Osteocyte (in vitro differentiated cells): Measurements from ENCODE around the gene ZGRF1. TPM values are rescaled to one million over a fixed set of nuclear protein-coding genes. Genes with fewer than 3 reads are reported as not detected.

ENCODE experiments used
- DNase-seq: peaks from one replicate; pipeline ENCODE4 v3.0.0; 2021; ENCODE audit warnings: mixed read lengths; ENCODE audit not compliant: unreplicated experiment; ENCODE audit errors: extremely low spot score
- H3K27ac Mint-ChIP-seq: one replicate; pipeline ENCODE4 v1.8.0; 2021; ENCODE audit warnings: mild to moderate bottlenecking, mixed read lengths; ENCODE audit not compliant: unreplicated experiment
- H3K27me3 Mint-ChIP-seq: one replicate; pipeline ENCODE4 v1.8.0; 2021; ENCODE audit warnings: mixed read lengths; ENCODE audit not compliant: unreplicated experiment
- H3K36me3 Mint-ChIP-seq: one replicate; pipeline ENCODE4 v1.8.0; 2021; ENCODE audit warnings: mixed read lengths; ENCODE audit not compliant: unreplicated experiment
- H3K4me1 Mint-ChIP-seq: one replicate; pipeline ENCODE4 v1.8.0; 2021; ENCODE audit warnings: mixed read lengths; ENCODE audit not compliant: unreplicated experiment
- H3K4me3 Mint-ChIP-seq: one replicate; pipeline ENCODE4 v1.8.0; 2021; ENCODE audit warnings: mild to moderate bottlenecking, moderate library complexity, mixed read lengths; ENCODE audit not compliant: unreplicated experiment
- H3K9me3 Mint-ChIP-seq: one replicate; pipeline ENCODE4 v1.8.0; 2021; ENCODE audit warnings: mixed read lengths; ENCODE audit not compliant: unreplicated experiment
- CTCF ChIP-seq: fragments of 200-600 bp; sonication (generic); IDR thresholded peaks from 2 replicates; pipeline ENCODE4 v1.5.0; 2021; ENCODE audit warnings: antibody characterized with exemption, mild to moderate bottlenecking, moderate library complexity
- total RNA-seq: library from RNA; stranded (reverse); gene quantifications from 2 replicates; pipeline ENCODE4 v1.2.1, GENCODE V29; 2021

The ZGRF1 gene
- total RNA-seq, 1 donor from 2014 or later, result 5.6 TPM

DNA sequence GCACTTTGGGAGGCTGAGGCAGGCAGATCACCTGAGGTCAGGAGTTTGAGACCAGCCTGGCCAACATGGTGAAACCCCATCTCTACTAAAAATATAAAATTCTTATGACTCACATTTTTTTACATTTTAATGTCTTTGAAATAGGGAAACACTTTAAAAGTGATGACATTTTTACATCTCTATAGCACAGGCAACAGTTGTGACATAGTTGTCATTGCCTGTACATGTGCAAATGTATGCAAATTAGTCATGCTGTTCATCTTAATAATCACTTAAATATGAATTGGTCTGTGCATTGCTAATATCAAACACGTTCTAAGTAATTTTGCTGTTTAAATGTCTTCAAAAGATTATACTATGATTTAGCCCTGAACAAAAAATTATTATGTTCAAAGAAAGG is 41.7 kb downstream of the ZGRF1 start:
- Mint-ChIP-seq H3K27me3 (no peaks in the 10 kb centered on the region), H3K4me1 (no peaks in the 10 kb centered on the region), H3K9me3 (peaks cover 4% of the 10 kb centered on the region), H3K27ac (no peak overlapping the region), H3K4me3 (no peak overlapping the region), H3K36me3 (no peaks in the 10 kb centered on the region)
- TF ChIP-seq CTCF, result no peak
- no peak for DNase-seq

GRCh38 chr4:112593438-112594133 is 43.1 kb downstream of the ZGRF1 start:
- Mint-ChIP-seq H3K4me3 (no peak overlapping the region), H3K36me3 (peaks cover 3% of the 10 kb centered on the region), H3K27ac (no peak overlapping the region), H3K4me1 (peaks cover 4% of the 10 kb centered on the region), H3K27me3 (no peaks in the 10 kb centered on the region), H3K9me3 (peaks cover 4% of the 10 kb centered on the region)
- no peak for DNase-seq
- no peak for TF ChIP-seq CTCF

DNA sequence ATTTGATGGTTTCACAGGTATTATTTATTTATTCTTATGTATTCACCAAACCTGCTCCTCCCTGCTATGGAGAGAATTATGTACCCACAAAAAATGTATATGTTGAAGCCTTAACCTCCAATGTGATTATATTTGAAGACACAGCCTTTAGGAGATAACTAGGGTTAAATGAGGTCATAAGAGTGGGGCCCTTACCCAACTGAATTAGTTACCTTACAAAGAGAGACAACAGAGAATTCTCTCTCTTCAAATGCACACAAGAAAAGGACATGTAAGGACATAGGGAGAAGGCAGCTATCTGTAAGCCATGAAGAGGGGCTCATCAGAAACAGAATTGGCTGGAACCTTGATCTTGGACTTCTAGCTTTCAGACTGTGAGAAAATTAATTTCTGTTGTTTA is 44.0 kb downstream of the ZGRF1 start:
- Mint-ChIP-seq H3K4me3 (no peak overlapping the region), H3K36me3 (peaks cover 3% of the 10 kb centered on the region), H3K27me3 (no peaks in the 10 kb centered on the region), H3K27ac (no peak overlapping the region), H3K4me1 (peaks cover 4% of the 10 kb centered on the region), H3K9me3 (peaks cover 4% of the 10 kb centered on the region)
- no peak for DNase-seq
- TF ChIP-seq CTCF, result no peak

DNA sequence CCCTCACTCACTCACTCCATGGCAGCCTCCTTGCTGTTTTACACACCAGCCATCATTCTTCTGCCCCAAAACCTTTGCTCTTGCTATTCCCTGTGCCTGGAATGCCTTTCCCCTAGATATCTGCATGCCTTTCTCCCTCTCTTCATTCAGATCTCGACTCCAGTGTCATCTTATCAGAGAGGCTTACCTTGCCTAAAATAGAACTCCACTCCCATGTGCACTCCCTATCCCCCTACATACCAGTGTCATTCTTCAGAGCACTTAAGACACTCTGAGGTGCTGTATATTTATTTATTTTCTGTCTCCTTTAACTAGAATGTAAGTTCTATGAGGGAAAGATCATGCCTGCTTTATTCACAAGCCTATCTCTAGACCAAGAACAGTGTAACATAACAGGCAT is 45.1 kb downstream of the ZGRF1 start:
- Mint-ChIP-seq H3K4me3 (no peak overlapping the region), H3K27me3 (no peaks in the 10 kb centered on the region)

GRCh38 chr4:112589206-112589605 is 47.5 kb downstream of the ZGRF1 start:
- peaks cover 4% of the 10 kb centered on the region for H3K9me3 Mint-ChIP-seq
- TF ChIP-seq CTCF, result no peak
- H3K4me1 Mint-ChIP-seq, result peaks cover 4% of the 10 kb centered on the region
- H3K27me3 Mint-ChIP-seq, result no peaks in the 10 kb centered on the region
- peaks cover 4% of the 10 kb centered on the region for H3K36me3 Mint-ChIP-seq
- no peak for DNase-seq
- H3K4me3 Mint-ChIP-seq, result no peak overlapping the region
- H3K27ac Mint-ChIP-seq, result no peak overlapping the region

More for the DNA sequence above, 45.1 kb downstream of the ZGRF1 start:
- no peak overlapping the region for H3K27ac Mint-ChIP-seq
- DNase-seq, result no peak
- TF ChIP-seq CTCF, result no peak
- peaks cover 4% of the 10 kb centered on the region for H3K4me1 Mint-ChIP-seq
- H3K36me3 Mint-ChIP-seq, result peaks cover 3% of the 10 kb centered on the region
- peaks cover 4% of the 10 kb centered on the region for H3K9me3 Mint-ChIP-seq
